Ramos (cell line): ENCODE measurements around the gene MTA3.

Experiments
- in situ Hi-C: fragments of 300-500 bp; cut with MboI; formaldehyde crosslinking; loops from one replicate; pipeline ENCODE4 v1.14.3; 2022; ENCODE audit warnings: low sequenced_read_pairs; ENCODE audit not compliant: unreplicated experiment

MTA3 gene

GRCh38 chr2:42652086-42652485, 83.7 kb downstream of the MTA3 start:
- in situ Hi-C loops: no loop called here

GRCh38 chr2:42653039-42653438, 84.6 kb downstream of the MTA3 start:
- in situ Hi-C loops: no loop called here

GRCh38 chr2:42653908-42654445, 85.5 kb downstream of the MTA3 start:
- in situ Hi-C loops: no loop called here

- in situ Hi-C loops: no loop called here
Measured at GRCh38 chr2:42658306-42658705, 89.9 kb downstream of the MTA3 start.

GRCh38 chr2:42659609-42660008, 91.2 kb downstream of the MTA3 start:
- in situ Hi-C loops: loop anchor here (5.0 kb wide), 1 partner anchor 152 kb away; no protein-coding TSS in a partner anchor

- in situ Hi-C loops: loop anchor here (5.0 kb wide), 1 partner anchor 156 kb away; no protein-coding TSS in a partner anchor
Measured at GRCh38 chr2:42663106-42663780, 94.8 kb downstream of the MTA3 start.

GRCh38 chr2:42663828-42664227, 95.4 kb downstream of the MTA3 start:
- in situ Hi-C loops: loop anchor here (5.0 kb wide), 1 partner anchor 157 kb away; no protein-coding TSS in a partner anchor

GRCh38 chr2:42673989-42674579, 105.7 kb downstream of the MTA3 start:
- in situ Hi-C loops: no loop called here

GRCh38 chr2:42675815-42676214, 107.4 kb downstream of the MTA3 start:
- in situ Hi-C loops: no loop called here

GRCh38 chr2:42685303-42685702, 116.9 kb downstream of the MTA3 start:
- in situ Hi-C loops: no loop called here

GRCh38 chr2:42693013-42693615, 124.7 kb downstream of the MTA3 start:
- in situ Hi-C loops: no loop called here

GRCh38 chr2:42693688-42694479, 125.5 kb downstream of the MTA3 start:
- in situ Hi-C loops: no loop called here

GRCh38 chr2:42696987-42697386, 128.6 kb downstream of the MTA3 start:
- in situ Hi-C loops: no loop called here

- in situ Hi-C loops: no loop called here
Measured at GRCh38 chr2:42698940-42699339, 130.5 kb downstream of the MTA3 start.

- in situ Hi-C loops: no loop called here
Measured at GRCh38 chr2:42706836-42707235, 138.4 kb downstream of the MTA3 start.

- in situ Hi-C loops: no loop called here
Measured at GRCh38 chr2:42708179-42708578, 139.7 kb downstream of the MTA3 start.

- in situ Hi-C loops: no loop called here
Measured at GRCh38 chr2:42711896-42712295, 143.5 kb downstream of the MTA3 start.

- in situ Hi-C loops: no loop called here
Measured at GRCh38 chr2:42712934-42713333, 144.5 kb downstream of the MTA3 start.

GRCh38 chr2:42713920-42714319, 145.5 kb downstream of the MTA3 start:
- in situ Hi-C loops: no loop called here

- in situ Hi-C loops: no loop called here
Measured at GRCh38 chr2:42714686-42715085, 146.3 kb downstream of the MTA3 start.
